Keratinocyte (primary cell): ENCODE results near the gene SIM2. TPM values are rescaled to one million over a fixed set of nuclear protein-coding genes. Genes with fewer than 3 reads are reported as not detected.

Experiments used
- DNase-seq: peaks from one replicate; pipeline ENCODE4 v3.0.0-alpha.2; 2011; ENCODE audit warnings: low read depth, missing footprints, low spot score
- FAIRE-seq: peaks from 2 replicates; lab custom pipeline; 2011; peaks lifted over from hg19 to GRCh38; lab: Jason Lieb, UNC
- H2AFZ ChIP-seq: 2 replicates; pipeline ENCODE4 v1.6.0; 2012; ENCODE audit warnings: low read length, control low read depth, inconsistent platforms; ENCODE audit not compliant: control insufficient read depth
- H3K27ac ChIP-seq: 2 replicates; pipeline ENCODE4 v1.5.1; 2011; ENCODE audit warnings: low read length; ENCODE audit not compliant: control insufficient read depth, insufficient read depth
- H3K27me3 ChIP-seq: 3 replicates; pipeline ENCODE4 v1.6.0; 2011; ENCODE audit warnings: low read length; ENCODE audit not compliant: control insufficient read depth, insufficient read depth; ENCODE audit errors: extremely low read depth
- H3K36me3 ChIP-seq, 2 experiments: 2 replicates in 1 of 2; 3 replicates in 1 of 2; pipeline ENCODE4 v1.5.1; 2011; ENCODE audit warnings: low read length in 2 of 2, mild to moderate bottlenecking in 1 of 2; ENCODE audit not compliant: control insufficient read depth in 2 of 2, insufficient read depth in 2 of 2; ENCODE audit errors: extremely low read depth in 1 of 2
- H3K4me1 ChIP-seq: 3 replicates; pipeline ENCODE4 v1.5.1; 2011; ENCODE audit warnings: low read length; ENCODE audit not compliant: control insufficient read depth, insufficient read depth; ENCODE audit errors: extremely low read depth
- H3K4me2 ChIP-seq: 3 replicates; pipeline ENCODE4 v1.6.0; 2011; ENCODE audit warnings: low read depth, low read length; ENCODE audit not compliant: control insufficient read depth, insufficient read depth; ENCODE audit errors: extremely low read depth
- H3K4me3 ChIP-seq, 3 experiments: fragments of 200-600 bp in 1 of 3; sonication (generic) in 1 of 3; 2 replicates in 2 of 3; 3 replicates in 1 of 3; pipeline ENCODE4 v1.5.1; 2011 to 2016; ENCODE audit warnings: low read length in 3 of 3, mild to moderate bottlenecking in 3 of 3, control low read depth in 2 of 3, inconsistent platforms in 1 of 3, low read depth in 1 of 3, mixed read lengths in 1 of 3, mixed run types in 1 of 3, moderate library complexity in 1 of 3; ENCODE audit not compliant: control insufficient read depth in 2 of 3, insufficient read depth in 2 of 3; ENCODE audit errors: extremely low read depth in 1 of 3
- H3K79me2 ChIP-seq: 2 replicates; pipeline ENCODE4 v1.6.0; 2012; ENCODE audit warnings: low read length; ENCODE audit not compliant: control insufficient read depth, insufficient read depth
- H3K9ac ChIP-seq: 3 replicates; pipeline ENCODE4 v1.6.0; 2011; ENCODE audit warnings: low read length; ENCODE audit not compliant: control insufficient read depth, insufficient read depth; ENCODE audit errors: extremely low read depth
- H3K9me1 ChIP-seq: 3 replicates; pipeline ENCODE4 v1.6.0; 2011; ENCODE audit warnings: low read length; ENCODE audit not compliant: control insufficient read depth, insufficient read depth; ENCODE audit errors: extremely low read depth
- H3K9me3 ChIP-seq: 2 replicates; pipeline ENCODE4 v1.5.1; 2012; ENCODE audit warnings: low read depth, low read length; ENCODE audit not compliant: control insufficient read depth
- H4K20me1 ChIP-seq: 3 replicates; pipeline ENCODE4 v1.6.0; 2011; ENCODE audit warnings: low read length; ENCODE audit not compliant: control insufficient read depth, insufficient read depth; ENCODE audit errors: extremely low read depth
- EZH2 ChIP-seq: IDR thresholded peaks from one replicate; pipeline ENCODE4 v1.6.1; 2012; ENCODE audit warnings: inconsistent platforms, mild to moderate bottlenecking, low read length, moderate library complexity
- dilution Hi-C: fragments of 300-500 bp; cut with MboI; formaldehyde crosslinking; loops from one replicate; pipeline ENCODE4 v1.7.0; 2020; ENCODE audit warnings: low sequenced_read_pairs; ENCODE audit not compliant: extremely low pct_ligation_motif_present
- polyA plus RNA-seq, 5 experiments: library from polyadenylated mRNA; depleted of rRNA in 3 of 5; stranded (reverse) in 3 of 5; stranded (forward) in 1 of 5; unstranded in 1 of 5; fragments of >200 nt; gene quantifications; 1 replicate in 1 of 5; 2 replicates in 3 of 5; 3 replicates in 1 of 5; pipeline versions ENCODE4 v1.2.1 to v1.2.3, GENCODE V29; 2011 to 2012; ENCODE audit warnings: missing spikeins in 2 of 5, low read depth in 1 of 5, low replicate concordance in 1 of 5
- TF ChIP-seq, protein P1 (sequence below), 3 experiments: IDR thresholded peaks in 1 of 3; conservative IDR thresholded peaks in 1 of 3; optimal IDR thresholded peaks in 1 of 3; 2 replicates in 2 of 3; 3 replicates in 1 of 3; pipeline versions ENCODE3 to v1.5.1; 2011; ENCODE audit warnings: low read length in 3 of 3, mild to moderate bottlenecking in 3 of 3, moderate library complexity in 2 of 3, control low read depth in 1 of 3, inconsistent platforms in 1 of 3; ENCODE audit not compliant: insufficient read depth in 2 of 3; ENCODE audit errors: extremely low read depth in 1 of 3

The SIM2 gene
- polyA plus RNA-seq, 1 donor (not counting 4 experiments of a cell fraction or from before 2014, with no cell fraction given) = 0.05 TPM

DNA sequence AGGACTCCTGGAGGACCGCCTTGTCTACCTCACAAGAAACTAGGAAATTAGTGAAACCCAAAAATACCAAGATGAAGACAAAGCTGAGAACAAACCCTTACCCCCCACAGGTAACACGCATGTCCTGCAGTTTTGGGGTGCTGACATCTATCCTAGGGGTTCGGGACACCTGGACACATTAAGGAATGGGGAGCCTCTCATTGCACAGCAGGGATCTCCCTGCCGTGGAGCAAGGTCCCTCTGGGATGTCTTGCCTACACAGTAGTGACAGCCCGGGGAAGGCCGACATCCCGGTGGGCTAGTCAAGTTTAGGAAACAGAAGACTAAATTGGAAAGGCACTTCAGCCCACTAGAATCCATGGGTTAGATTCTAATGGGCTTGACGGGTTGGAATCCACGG lies 44.5 kb downstream of the SIM2 start:
- FAIRE-seq (no peak), DNase-seq (no peak)
- Histone ChIP-seq H3K4me2 (no peak overlapping the region), H3K9me3 (no peaks in the 10 kb centered on the region), H2AFZ (no peak overlapping the region), H3K36me3 (no peaks in the 10 kb centered on the region), H3K4me1 (peaks cover 3% of the 10 kb centered on the region), H4K20me1 (no peaks in the 10 kb centered on the region), H3K79me2 (no peaks in the 10 kb centered on the region), H3K4me3 (no peak overlapping the region), H3K9ac (no peak overlapping the region), H3K27ac (no peak overlapping the region), H3K27me3 (peaks cover 53% of the 10 kb centered on the region), H3K9me1 (no peaks in the 10 kb centered on the region)
- TF ChIP-seq EZH2 = no peak
- TF ChIP-seq, protein P1, sequence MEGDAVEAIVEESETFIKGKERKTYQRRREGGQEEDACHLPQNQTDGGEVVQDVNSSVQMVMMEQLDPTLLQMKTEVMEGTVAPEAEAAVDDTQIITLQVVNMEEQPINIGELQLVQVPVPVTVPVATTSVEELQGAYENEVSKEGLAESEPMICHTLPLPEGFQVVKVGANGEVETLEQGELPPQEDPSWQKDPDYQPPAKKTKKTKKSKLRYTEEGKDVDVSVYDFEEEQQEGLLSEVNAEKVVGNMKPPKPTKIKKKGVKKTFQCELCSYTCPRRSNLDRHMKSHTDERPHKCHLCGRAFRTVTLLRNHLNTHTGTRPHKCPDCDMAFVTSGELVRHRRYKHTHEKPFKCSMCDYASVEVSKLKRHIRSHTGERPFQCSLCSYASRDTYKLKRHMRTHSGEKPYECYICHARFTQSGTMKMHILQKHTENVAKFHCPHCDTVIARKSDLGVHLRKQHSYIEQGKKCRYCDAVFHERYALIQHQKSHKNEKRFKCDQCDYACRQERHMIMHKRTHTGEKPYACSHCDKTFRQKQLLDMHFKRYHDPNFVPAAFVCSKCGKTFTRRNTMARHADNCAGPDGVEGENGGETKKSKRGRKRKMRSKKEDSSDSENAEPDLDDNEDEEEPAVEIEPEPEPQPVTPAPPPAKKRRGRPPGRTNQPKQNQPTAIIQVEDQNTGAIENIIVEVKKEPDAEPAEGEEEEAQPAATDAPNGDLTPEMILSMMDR (optimal IDR thresholded peaks at IDR 0.05 in 1 of 3, IDR thresholded peaks at IDR 0.05 in 1 of 3, conservative IDR thresholded peaks at IDR 0.05 in 1 of 3; ENCODE audit: extremely low read depth in 1 of 3, insufficient read depth in 2 of 3, low read length in 3 of 3) = no peak
- dilution Hi-C loops = no loop called here

DNA sequence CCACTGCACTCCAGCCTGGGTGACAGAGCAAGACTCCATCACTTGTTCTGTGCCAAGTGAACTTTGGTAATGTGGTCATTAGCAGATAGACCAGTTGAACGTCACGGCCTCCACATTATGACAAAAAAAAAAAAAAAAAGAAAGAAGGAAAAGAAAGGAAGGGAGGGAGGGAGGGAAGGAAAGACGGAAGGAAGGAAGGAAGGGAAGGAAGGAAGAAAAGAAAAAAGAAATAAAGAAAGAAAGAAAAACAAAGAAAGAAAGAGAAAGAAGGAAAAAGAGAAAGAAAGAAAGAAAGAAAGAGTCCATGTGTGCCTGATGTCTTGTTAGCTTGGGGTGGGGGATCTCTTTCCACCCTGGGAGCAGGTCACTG lies 45.3 kb downstream of the SIM2 start:
- DNase-seq (no peak), FAIRE-seq (no peak)
- no peaks in the 10 kb centered on the region for H3K9me3 ChIP-seq
- no peaks in the 10 kb centered on the region for H3K36me3 ChIP-seq
- H3K4me2 ChIP-seq = no peak overlapping the region
- no peak overlapping the region for H3K9ac ChIP-seq
- H3K27ac ChIP-seq = no peak overlapping the region
- no peak for TF ChIP-seq EZH2
- TF ChIP-seq, protein P1 (optimal IDR thresholded peaks at IDR 0.05 in 1 of 3, IDR thresholded peaks at IDR 0.05 in 1 of 3, conservative IDR thresholded peaks at IDR 0.05 in 1 of 3; ENCODE audit: extremely low read depth in 1 of 3, insufficient read depth in 2 of 3, low read length in 3 of 3) = no peak
- peaks cover 3% of the 10 kb centered on the region for H3K4me1 ChIP-seq
- peaks cover 53% of the 10 kb centered on the region for H3K27me3 ChIP-seq
- dilution Hi-C loops = no loop called here
- no peaks in the 10 kb centered on the region for H3K79me2 ChIP-seq
- H3K4me3 ChIP-seq = no peak overlapping the region
- no peak overlapping the region for H2AFZ ChIP-seq
- no peaks in the 10 kb centered on the region for H3K9me1 ChIP-seq
- H4K20me1 ChIP-seq = no peaks in the 10 kb centered on the region
